RWPE2 (cell line): ENCODE data around the gene UBA1.

Source experiments
- ATAC-seq: fragments of 200-7000 bp; cut with Tn5 transposase; 3 replicates; pipeline ENCODE4 v1.9.1; 2021; ENCODE audit warnings: low read depth
- DNase-seq: peaks from one replicate; pipeline ENCODE4 v3.0.0-alpha.2; 2020; ENCODE audit warnings: low spot score
- H3K27ac ChIP-seq: fragments of 450-650 bp; 2 replicates; pipeline ENCODE4 v1.5.1; 2017; ENCODE audit warnings: mild to moderate bottlenecking; ENCODE audit not compliant: poor library complexity, severe bottlenecking
- H3K27me3 ChIP-seq: fragments of 250-450 bp; sonication (Bioruptor Pico); 2 replicates; pipeline ENCODE4 v1.5.1; 2021; ENCODE audit warnings: mild to moderate bottlenecking, moderate library complexity; ENCODE audit not compliant: insufficient read depth, poor library complexity, severe bottlenecking
- H3K36me3 ChIP-seq: fragments of 250-450 bp; sonication (Bioruptor Pico); 2 replicates; pipeline ENCODE4 v1.5.1; 2020; ENCODE audit warnings: low read depth, mild to moderate bottlenecking, moderate library complexity
- H3K4me1 ChIP-seq: fragments of 250-450 bp; sonication (Bioruptor Pico); 2 replicates; pipeline ENCODE4 v1.5.1; 2021; ENCODE audit warnings: mild to moderate bottlenecking, moderate library complexity; ENCODE audit not compliant: insufficient read depth, poor library complexity, severe bottlenecking
- H3K4me3 ChIP-seq: fragments of 250-450 bp; sonication (Bioruptor Pico); 2 replicates; pipeline ENCODE4 v1.5.1; 2021; ENCODE audit warnings: mild to moderate bottlenecking, moderate library complexity; ENCODE audit not compliant: severe bottlenecking
- H3K9me3 ChIP-seq: fragments of 250-450 bp; sonication (Bioruptor Pico); 2 replicates; pipeline ENCODE4 v1.5.1; 2021; ENCODE audit warnings: mild to moderate bottlenecking, moderate library complexity; ENCODE audit not compliant: severe bottlenecking
- TF ChIP-seq, protein P1 (sequence below): fragments of 450-650 bp; IDR thresholded peaks from one replicate; pipeline ENCODE4 v1.5.1; 2017; ENCODE audit warnings: mild to moderate bottlenecking, moderate library complexity; ENCODE audit not compliant: poor library complexity, severe bottlenecking

UBA1 gene

GRCh38 chrX:47156611-47157520, 36.8 kb upstream of the UBA1 start:
- Histone ChIP-seq H3K9me3 (no peaks in the 10 kb centered on the region), H3K4me1 (no peaks in the 10 kb centered on the region), H3K4me3 (no peak overlapping the region), H3K27ac (no peak overlapping the region), H3K36me3 (peaks cover 23% of the 10 kb centered on the region), H3K27me3 (no peaks in the 10 kb centered on the region)
- no peak for ATAC-seq
- no peak for DNase-seq
- TF ChIP-seq, protein P1, sequence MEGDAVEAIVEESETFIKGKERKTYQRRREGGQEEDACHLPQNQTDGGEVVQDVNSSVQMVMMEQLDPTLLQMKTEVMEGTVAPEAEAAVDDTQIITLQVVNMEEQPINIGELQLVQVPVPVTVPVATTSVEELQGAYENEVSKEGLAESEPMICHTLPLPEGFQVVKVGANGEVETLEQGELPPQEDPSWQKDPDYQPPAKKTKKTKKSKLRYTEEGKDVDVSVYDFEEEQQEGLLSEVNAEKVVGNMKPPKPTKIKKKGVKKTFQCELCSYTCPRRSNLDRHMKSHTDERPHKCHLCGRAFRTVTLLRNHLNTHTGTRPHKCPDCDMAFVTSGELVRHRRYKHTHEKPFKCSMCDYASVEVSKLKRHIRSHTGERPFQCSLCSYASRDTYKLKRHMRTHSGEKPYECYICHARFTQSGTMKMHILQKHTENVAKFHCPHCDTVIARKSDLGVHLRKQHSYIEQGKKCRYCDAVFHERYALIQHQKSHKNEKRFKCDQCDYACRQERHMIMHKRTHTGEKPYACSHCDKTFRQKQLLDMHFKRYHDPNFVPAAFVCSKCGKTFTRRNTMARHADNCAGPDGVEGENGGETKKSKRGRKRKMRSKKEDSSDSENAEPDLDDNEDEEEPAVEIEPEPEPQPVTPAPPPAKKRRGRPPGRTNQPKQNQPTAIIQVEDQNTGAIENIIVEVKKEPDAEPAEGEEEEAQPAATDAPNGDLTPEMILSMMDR, result no peak

GRCh38 chrX:47158131-47158530, 35.5 kb upstream of the UBA1 start:
- Histone ChIP-seq H3K9me3 (no peaks in the 10 kb centered on the region), H3K27ac (no peak overlapping the region), H3K27me3 (no peaks in the 10 kb centered on the region), H3K36me3 (peaks cover 26% of the 10 kb centered on the region), H3K4me1 (no peaks in the 10 kb centered on the region), H3K4me3 (no peak overlapping the region)
- no peak for DNase-seq
- ATAC-seq, result no peak
- TF ChIP-seq, protein P1, result no peak

- TF ChIP-seq, protein P1, result no peak
- no peak overlapping the region for H3K27ac ChIP-seq
- peaks cover 22% of the 10 kb centered on the region for H3K36me3 ChIP-seq
- DNase-seq (no peak), ATAC-seq (no peak)
- no peaks in the 10 kb centered on the region for H3K9me3 ChIP-seq
- H3K4me3 ChIP-seq, result no peak overlapping the region
- H3K4me1 ChIP-seq, result no peaks in the 10 kb centered on the region
- H3K27me3 ChIP-seq, result no peaks in the 10 kb centered on the region
Observed at GRCh38 chrX:47158781-47159180, 34.8 kb upstream of the UBA1 start.

DNA sequence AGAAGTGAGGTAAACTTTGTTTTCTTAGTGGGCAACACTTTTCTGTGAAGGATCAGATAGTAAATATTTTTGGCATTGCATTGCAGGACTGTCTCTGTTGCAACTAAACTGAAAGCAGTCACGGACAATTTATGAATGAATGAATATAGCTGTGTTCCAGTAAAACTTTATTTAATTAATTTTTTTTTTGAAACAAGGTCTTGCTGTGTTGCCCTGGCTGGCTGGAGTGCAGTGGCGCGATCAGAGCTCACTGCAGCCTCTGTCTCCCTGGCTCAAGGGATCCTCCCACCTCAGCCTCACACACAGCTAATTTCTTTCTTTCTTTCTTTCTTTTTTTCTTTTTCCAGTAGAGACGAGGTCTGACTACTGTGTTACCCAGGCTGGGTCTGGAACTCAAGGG, 32.8 kb upstream of the UBA1 start:
- TF ChIP-seq, protein P1, result no peak
- ATAC-seq (no peak), DNase-seq (no peak)
- H3K27me3 ChIP-seq, result no peaks in the 10 kb centered on the region
- H3K9me3 ChIP-seq, result no peaks in the 10 kb centered on the region
- H3K4me1 ChIP-seq, result no peaks in the 10 kb centered on the region
- no peak overlapping the region for H3K4me3 ChIP-seq
- peaks cover 14% of the 10 kb centered on the region; the same call in 1 of the 2 replicates for H3K36me3 ChIP-seq
- H3K27ac ChIP-seq, result no peak overlapping the region
